Mesenchymal stem cell (in vitro differentiated cells and primary cell): ENCODE data around the gene CMTR1.

ENCODE experiments used
- DNase-seq: peaks from one replicate; pipeline ENCODE4 v3.0.0-alpha.2; 2013
- H2AFZ ChIP-seq: one replicate; pipeline ENCODE4 v1.6.1; 2013; ENCODE audit warnings: low read depth, mild to moderate bottlenecking, control low read depth, inconsistent platforms, low read length, moderate library complexity
- H2AK5ac ChIP-seq: 2 replicates; pipeline ENCODE4 v1.6.1; 2013; ENCODE audit warnings: low read length, moderate library complexity, mild to moderate bottlenecking, inconsistent platforms; ENCODE audit not compliant: severe bottlenecking
- H2BK120ac ChIP-seq: one replicate; pipeline ENCODE4 v1.6.1; 2013; ENCODE audit warnings: low read depth, mild to moderate bottlenecking, inconsistent platforms, low read length, moderate library complexity
- H2BK12ac ChIP-seq, 2 experiments: one replicate each; pipeline ENCODE4 v1.6.1; 2013; ENCODE audit warnings: inconsistent platforms in 2 of 2, low read length in 2 of 2, mild to moderate bottlenecking in 2 of 2, moderate library complexity in 2 of 2, control low read depth in 1 of 2
- H2BK15ac ChIP-seq: one replicate; pipeline ENCODE4 v1.6.1; 2013; ENCODE audit warnings: mild to moderate bottlenecking, low read depth, inconsistent platforms; ENCODE audit not compliant: poor library complexity, severe bottlenecking
- H2BK5ac ChIP-seq: 2 replicates; pipeline ENCODE4 v1.6.1; 2013; ENCODE audit warnings: low read depth, mild to moderate bottlenecking, low read length, control low read depth, inconsistent platforms; ENCODE audit not compliant: poor library complexity, severe bottlenecking
- H3K14ac ChIP-seq, 2 experiments: one replicate each; pipeline ENCODE4 v1.6.1; 2013; ENCODE audit warnings: inconsistent platforms in 2 of 2, low read length in 2 of 2, control low read depth in 1 of 2, mild to moderate bottlenecking in 1 of 2, moderate library complexity in 1 of 2
- H3K18ac ChIP-seq, 2 experiments: one replicate each; pipeline ENCODE4 v1.6.1; 2013; ENCODE audit warnings: inconsistent platforms in 2 of 2, low read length in 2 of 2, control low read depth in 1 of 2, low read depth in 1 of 2, mild to moderate bottlenecking in 1 of 2
- H3K23ac ChIP-seq, 2 experiments: one replicate each; pipeline ENCODE4 v1.6.1; 2013; ENCODE audit warnings: inconsistent platforms in 2 of 2, low read length in 2 of 2, mild to moderate bottlenecking in 2 of 2, moderate library complexity in 2 of 2, control low read depth in 1 of 2
- H3K27ac ChIP-seq: 2 replicates; pipeline ENCODE4 v1.5.1; 2013; ENCODE audit warnings: mild to moderate bottlenecking, moderate library complexity, low read length, control low read depth, inconsistent platforms; ENCODE audit not compliant: poor library complexity, severe bottlenecking
- H3K27me3 ChIP-seq, 2 experiments: 2 replicates each; pipeline versions ENCODE4 v1.6.1 to v1.7.0; 2013; ENCODE audit warnings: low read length in 2 of 2, mild to moderate bottlenecking in 2 of 2, moderate library complexity in 2 of 2, control low read depth in 1 of 2, inconsistent platforms in 1 of 2; ENCODE audit not compliant: control insufficient read depth in 1 of 2, insufficient read depth in 1 of 2
- H3K36me3 ChIP-seq, 2 experiments: 2 replicates each; pipeline versions ENCODE4 v1.6.1 to v1.7.0; 2013; ENCODE audit warnings: low read length in 2 of 2, control low read depth in 1 of 2, inconsistent platforms in 1 of 2, low read depth in 1 of 2, mild to moderate bottlenecking in 1 of 2; ENCODE audit not compliant: insufficient read depth in 2 of 2, control insufficient read depth in 1 of 2
- H3K4ac ChIP-seq, 2 experiments: one replicate each; pipeline ENCODE4 v1.6.1; 2013; ENCODE audit warnings: inconsistent platforms in 2 of 2, low read length in 2 of 2, mild to moderate bottlenecking in 2 of 2, moderate library complexity in 2 of 2, control low read depth in 1 of 2, low read depth in 1 of 2
- H3K4me1 ChIP-seq: 2 replicates; pipeline ENCODE4 v1.6.1; 2013; ENCODE audit warnings: low read depth, low read length, control low read depth; ENCODE audit not compliant: control insufficient read depth, insufficient read depth
- H3K4me2 ChIP-seq: 2 replicates; pipeline ENCODE4 v1.6.1; 2013; ENCODE audit warnings: low read length, mild to moderate bottlenecking, inconsistent platforms; ENCODE audit not compliant: poor library complexity, severe bottlenecking
- H3K4me3 ChIP-seq, 2 experiments: 2 replicates each; pipeline versions ENCODE4 v1.5.1 to v1.7.0; 2013; ENCODE audit warnings: low read length in 2 of 2, mild to moderate bottlenecking in 2 of 2, control low read depth in 1 of 2, low read depth in 1 of 2; ENCODE audit not compliant: insufficient read depth in 1 of 2
- H3K79me1 ChIP-seq: replicated peaks from 2 replicates; pipeline ENCODE4 v1.6.1; 2013; ENCODE audit warnings: mild to moderate bottlenecking, control low read depth, low read length, inconsistent platforms; ENCODE audit not compliant: poor library complexity, severe bottlenecking
- H3K9ac ChIP-seq: 2 replicates; pipeline ENCODE4 v1.7.0; 2013; ENCODE audit warnings: mild to moderate bottlenecking, low read length, moderate library complexity
- H3K9me3 ChIP-seq: 2 replicates; pipeline ENCODE4 v1.7.0; 2013; ENCODE audit warnings: mild to moderate bottlenecking, low read length; ENCODE audit not compliant: control insufficient read depth
- H4K8ac ChIP-seq: one replicate; pipeline ENCODE4 v1.6.1; 2013; ENCODE audit warnings: inconsistent platforms, mild to moderate bottlenecking, low read length, moderate library complexity
- H4K91ac ChIP-seq: one replicate; pipeline ENCODE4 v1.6.1; 2013; ENCODE audit warnings: mild to moderate bottlenecking, low read length, inconsistent platforms
- WGBS: methylation state at CpG from one replicate; pipeline ENCODE4 v1.1.7; 2013; ENCODE audit warnings: mixed read lengths; 5-methylcytosine and 5-hydroxymethylcytosine counted together

CMTR1 gene

DNA sequence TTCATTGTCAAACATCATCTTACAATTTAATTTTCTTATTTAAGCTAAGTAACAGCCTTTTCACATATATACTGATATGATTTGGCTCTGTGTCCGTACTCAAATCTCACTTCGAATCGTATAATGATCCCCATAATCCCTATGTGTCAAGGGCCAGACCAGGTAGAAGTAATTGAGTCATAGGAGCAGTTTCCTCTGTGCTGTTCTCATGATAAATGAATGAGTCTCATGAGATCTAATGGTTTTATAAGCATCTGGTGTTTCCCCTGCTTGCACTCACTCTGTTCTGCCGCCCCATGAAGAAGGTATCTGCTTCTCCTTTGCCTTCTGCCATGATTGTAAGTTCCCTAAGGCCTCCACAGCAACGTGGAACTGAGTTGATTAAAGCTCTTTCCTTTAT lies 25.1 kb upstream of the CMTR1 start:
- H2BK15ac ChIP-seq = no peak overlapping the region
- no peak overlapping the region for H2BK120ac ChIP-seq
- H3K4me3 ChIP-seq = no peak overlapping the region
- H3K9ac ChIP-seq = no peak overlapping the region
- no peak overlapping the region for H3K27ac ChIP-seq
- H3K4ac ChIP-seq = no peak overlapping the region
- no peak overlapping the region for H3K4me2 ChIP-seq
- H2BK5ac ChIP-seq = no peak overlapping the region
- H3K23ac ChIP-seq = no peak overlapping the region
- H4K8ac ChIP-seq = no peak overlapping the region
- no peak overlapping the region for H2AFZ ChIP-seq
- H3K18ac ChIP-seq = no peak overlapping the region
- H3K27me3 ChIP-seq = no peaks in the 10 kb centered on the region
- H4K91ac ChIP-seq = no peak overlapping the region
- no peak overlapping the region for H2BK12ac ChIP-seq
- H3K4me1 ChIP-seq = no peaks in the 10 kb centered on the region
- H3K36me3 ChIP-seq = no peaks in the 10 kb centered on the region
- no peak overlapping the region for H3K14ac ChIP-seq
- DNase-seq = no peak
- WGBS = 90% methylated on average over 4 of the region's 5 CpGs
- H3K79me1 ChIP-seq = no peaks in the 10 kb centered on the region
- no peaks in the 10 kb centered on the region for H3K9me3 ChIP-seq
- no peak overlapping the region for H2AK5ac ChIP-seq

DNA sequence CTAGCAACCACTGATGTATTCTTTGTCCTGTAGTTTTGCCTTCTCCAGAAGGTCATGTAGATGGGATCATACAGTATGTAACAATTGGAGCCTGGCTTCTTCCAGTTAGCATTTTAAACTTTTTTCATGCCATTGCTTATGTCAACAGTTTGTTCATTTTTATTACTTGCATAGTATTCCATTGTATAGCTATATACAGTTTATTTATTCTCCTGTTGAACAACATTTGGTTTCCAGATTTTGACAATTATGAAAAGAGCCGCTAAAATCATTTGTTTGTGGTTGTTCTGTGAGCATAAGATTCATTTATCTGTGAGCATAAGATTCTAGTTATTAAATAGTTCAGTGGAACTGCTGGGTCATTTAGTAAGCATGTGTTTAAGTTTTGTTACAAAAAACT lies 23.5 kb upstream of the CMTR1 start:
- Histone ChIP-seq H3K36me3 (no peaks in the 10 kb centered on the region), H3K4me3 (no peak overlapping the region), H2BK15ac (no peak overlapping the region), H2AK5ac (no peak overlapping the region), H3K23ac (no peak overlapping the region), H3K14ac (no peak overlapping the region), H3K27me3 (no peaks in the 10 kb centered on the region), H3K27ac (no peak overlapping the region), H3K9ac (no peak overlapping the region), H2BK12ac (no peak overlapping the region), H3K4me1 (no peaks in the 10 kb centered on the region), H2BK5ac (no peak overlapping the region), H3K4ac (no peak overlapping the region), H2BK120ac (no peak overlapping the region), H4K91ac (no peak overlapping the region), H3K18ac (no peak overlapping the region), H3K9me3 (no peaks in the 10 kb centered on the region), H2AFZ (no peak overlapping the region), H3K79me1 (no peaks in the 10 kb centered on the region), H3K4me2 (no peak overlapping the region), H4K8ac (no peak overlapping the region)
- DNase-seq = no peak
- 100% methylated on average over 1 of the region's 1 CpG for WGBS

DNA sequence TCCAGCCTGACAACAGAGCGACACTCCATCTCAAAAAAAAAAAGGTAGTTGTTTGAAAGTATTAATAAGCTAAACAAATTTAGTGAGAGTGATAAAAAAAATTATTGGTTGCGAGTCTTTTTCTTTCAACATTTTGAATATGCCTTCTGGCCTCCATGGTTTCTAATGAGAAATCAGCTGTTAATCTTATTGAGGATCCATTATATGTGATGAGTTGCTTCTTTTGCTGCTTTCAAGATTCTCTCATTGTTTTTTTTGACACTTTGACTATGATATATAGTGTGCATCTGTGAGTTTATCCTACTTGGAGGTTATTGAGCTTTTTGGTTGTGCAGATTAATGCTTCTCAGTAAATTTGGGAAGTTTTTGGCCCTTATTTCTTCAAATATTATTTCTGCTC lies 15.6 kb upstream of the CMTR1 start:
- Histone ChIP-seq H3K9me3 (peaks cover 5% of the 10 kb centered on the region), H4K91ac (no peak overlapping the region), H2BK120ac (no peak overlapping the region), H3K14ac (no peak overlapping the region), H2BK15ac (no peak overlapping the region), H3K4me1 (no peaks in the 10 kb centered on the region), H3K9ac (no peak overlapping the region), H2BK5ac (no peak overlapping the region), H3K4me2 (no peak overlapping the region), H2AK5ac (no peak overlapping the region), H3K27ac (no peak overlapping the region), H3K18ac (no peak overlapping the region), H3K27me3 (no peaks in the 10 kb centered on the region), H3K4me3 (no peak overlapping the region), H3K79me1 (no peaks in the 10 kb centered on the region), H2BK12ac (no peak overlapping the region), H2AFZ (no peak overlapping the region), H3K23ac (no peak overlapping the region), H3K4ac (no peak overlapping the region), H4K8ac (no peak overlapping the region), H3K36me3 (no peaks in the 10 kb centered on the region)
- DNase-seq = no peak
- WGBS = 50% methylated on average over 2 of the region's 2 CpGs

DNA sequence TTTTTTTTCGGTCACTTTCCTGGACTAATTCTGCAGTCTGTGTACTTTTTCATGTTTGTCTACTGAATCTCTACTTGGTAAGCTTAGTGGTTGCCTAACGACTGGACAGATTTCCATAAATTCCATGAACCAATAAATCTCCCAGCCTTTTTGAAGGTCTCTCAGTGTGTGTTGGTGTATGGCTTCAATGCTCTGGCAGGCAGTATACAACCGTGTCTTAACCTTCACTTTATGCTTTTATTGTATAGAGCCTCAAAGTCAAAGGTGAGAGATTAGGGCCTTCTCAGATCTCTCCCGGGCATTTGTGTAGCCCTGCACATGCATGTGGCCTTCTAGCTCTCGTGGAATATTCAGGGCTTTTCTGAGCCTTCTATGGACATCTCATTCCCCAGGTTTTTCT lies 14.3 kb upstream of the CMTR1 start:
- Histone ChIP-seq H2BK12ac (no peak overlapping the region), H3K27me3 (no peaks in the 10 kb centered on the region), H3K9me3 (peaks cover 5% of the 10 kb centered on the region), H3K4me1 (no peaks in the 10 kb centered on the region), H3K4me3 (no peak overlapping the region), H3K79me1 (no peaks in the 10 kb centered on the region), H2AK5ac (no peak overlapping the region), H4K91ac (no peak overlapping the region), H2AFZ (no peak overlapping the region), H3K18ac (no peak overlapping the region), H3K4ac (no peak overlapping the region), H2BK120ac (no peak overlapping the region), H3K4me2 (no peak overlapping the region), H3K27ac (no peak overlapping the region), H2BK15ac (no peak overlapping the region), H3K23ac (no peak overlapping the region), H3K9ac (no peak overlapping the region), H2BK5ac (no peak overlapping the region), H4K8ac (no peak overlapping the region), H3K36me3 (no peaks in the 10 kb centered on the region), H3K14ac (no peak overlapping the region)
- 41% methylated on average over 3 of the region's 5 CpGs for WGBS
- DNase-seq = no peak
